GM21723 (cell line): ENCODE results near the gene GP1BB.
"Not testable (repeated sequence)": the region's sequence is repeated elsewhere in the genome, so short reads cannot be mapped to it uniquely, and the experiment has no call there.

ENCODE experiments used
- ATAC-seq: cut with Tn5 transposase; IDR thresholded peaks from one replicate; pipeline ENCODE4 v1.9.1; 2021; ENCODE audit warnings: mild to moderate bottlenecking, moderate library complexity; ENCODE audit not compliant: unreplicated experiment

The GP1BB gene

DNA sequence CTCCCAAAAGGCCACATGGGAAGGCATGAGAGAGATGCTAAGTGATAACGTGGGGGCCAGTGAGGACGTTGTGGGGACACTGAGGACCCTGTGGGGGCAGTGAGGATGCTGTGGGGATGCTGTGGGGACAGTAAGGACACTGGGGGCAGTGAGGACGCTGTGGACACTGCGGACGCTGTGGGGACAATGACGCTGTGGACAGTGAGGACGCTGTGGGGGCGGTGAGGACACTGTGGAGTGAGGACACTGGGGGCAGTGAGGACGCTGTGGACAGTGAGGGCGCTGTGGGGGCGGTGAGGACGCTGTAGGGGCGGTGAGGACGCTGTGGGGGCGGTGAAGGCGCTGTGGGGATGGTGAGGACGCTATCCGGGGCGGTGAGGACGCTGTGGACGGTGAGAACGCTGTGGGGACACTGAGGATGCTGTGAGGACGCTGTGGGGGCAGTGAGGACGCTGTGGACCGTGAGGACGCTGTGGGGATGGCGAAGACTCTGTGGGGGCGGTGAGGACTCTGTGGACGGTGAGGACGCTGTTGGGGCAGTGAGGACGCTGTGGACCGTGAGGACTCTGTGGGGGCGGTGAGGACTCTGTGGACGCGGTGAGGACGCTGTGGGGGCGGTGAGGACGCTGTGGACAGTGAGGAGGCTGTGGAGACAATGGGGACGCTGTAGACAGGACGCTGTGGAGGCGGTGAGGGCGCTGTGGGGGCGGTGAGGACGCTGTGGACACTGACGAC lies 1.8 kb downstream of the GP1BB start:
- no peak for ATAC-seq

DNA sequence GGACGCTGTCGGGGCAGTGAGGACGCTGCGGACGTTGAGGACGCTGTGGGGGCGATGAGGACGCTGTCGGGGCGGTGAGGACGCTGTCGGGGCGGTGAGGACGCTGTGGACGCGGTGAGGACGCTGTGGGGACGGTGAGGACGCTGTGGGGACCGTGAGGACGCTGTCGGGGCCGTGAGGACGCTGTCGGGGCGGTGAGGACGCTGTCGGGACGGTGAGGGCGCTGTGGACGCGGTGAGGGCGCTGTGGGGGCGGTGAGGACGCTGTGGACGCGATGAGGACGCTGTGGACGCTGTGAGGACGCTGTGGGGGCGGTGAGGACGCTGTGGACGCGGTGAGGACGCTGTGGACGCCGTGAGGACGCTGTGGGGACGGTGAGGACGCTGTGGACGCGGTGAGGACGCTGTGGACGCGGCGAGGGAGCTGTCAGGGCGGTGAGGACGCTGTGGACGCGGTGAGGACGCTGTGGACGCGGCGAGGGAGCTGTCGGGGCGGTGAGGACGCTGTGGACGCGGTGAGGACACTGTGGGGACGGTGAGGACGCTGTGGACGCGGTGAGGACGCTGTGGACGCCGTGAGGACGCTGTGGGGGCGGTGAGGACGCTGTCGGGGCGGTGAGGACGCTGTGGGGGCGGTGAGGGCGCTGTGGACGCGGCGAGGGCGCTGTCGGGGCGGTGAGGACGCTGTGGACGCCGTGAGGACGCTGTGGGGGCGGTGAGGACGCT lies 2.9 kb downstream of the GP1BB start:
- ATAC-seq = not testable (repeated sequence)

GRCh38 chr22:19727310-19728150 lies 4.2 kb downstream of the GP1BB start:
- ATAC-seq = no peak

- no peak for ATAC-seq
Observed at GRCh38 chr22:19728271-19728670, 4.9 kb downstream of the GP1BB start.

GRCh38 chr22:19728836-19729235 lies 5.5 kb downstream of the GP1BB start:
- no peak for ATAC-seq

GRCh38 chr22:19729507-19729906 lies 6.2 kb downstream of the GP1BB start:
- ATAC-seq = no peak

GRCh38 chr22:19730198-19730597 lies 6.9 kb downstream of the GP1BB start:
- ATAC-seq = no peak

DNA sequence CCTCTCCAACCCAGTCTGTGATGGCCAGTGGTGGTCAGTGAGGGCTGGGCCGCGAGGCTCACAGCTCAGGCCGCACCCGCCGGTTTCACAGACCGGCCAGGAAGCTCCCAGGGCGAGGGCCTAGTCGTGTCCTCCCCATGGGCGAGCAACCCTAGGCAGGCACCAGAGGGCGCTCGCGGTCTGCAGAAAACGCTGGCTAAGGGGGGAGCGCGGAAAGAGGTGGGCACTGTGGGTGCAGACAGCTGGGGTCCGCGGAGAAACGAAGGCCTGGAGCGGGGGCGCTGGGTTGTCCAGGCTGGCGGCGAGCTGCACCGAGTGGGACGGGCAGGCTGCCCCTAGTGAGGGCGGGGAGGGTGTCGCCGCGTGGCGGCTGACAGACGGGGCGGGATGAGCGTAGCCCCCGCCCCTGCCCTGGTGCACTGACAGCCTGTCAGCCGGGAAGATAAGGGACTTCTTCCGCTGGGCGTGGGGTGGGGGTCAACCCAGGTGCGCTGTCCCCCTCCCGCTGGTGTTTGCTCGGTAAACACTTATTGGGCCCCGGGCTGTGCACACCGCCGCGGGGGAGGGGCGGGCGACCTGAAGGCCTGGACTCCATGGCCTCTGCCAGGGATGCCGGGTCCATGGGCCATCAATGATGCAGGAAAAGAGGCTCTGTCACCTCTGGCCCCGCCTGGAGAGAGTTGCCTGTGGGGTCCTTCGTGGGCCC lies 7.5 kb downstream of the GP1BB start:
- ATAC-seq = no peak

DNA sequence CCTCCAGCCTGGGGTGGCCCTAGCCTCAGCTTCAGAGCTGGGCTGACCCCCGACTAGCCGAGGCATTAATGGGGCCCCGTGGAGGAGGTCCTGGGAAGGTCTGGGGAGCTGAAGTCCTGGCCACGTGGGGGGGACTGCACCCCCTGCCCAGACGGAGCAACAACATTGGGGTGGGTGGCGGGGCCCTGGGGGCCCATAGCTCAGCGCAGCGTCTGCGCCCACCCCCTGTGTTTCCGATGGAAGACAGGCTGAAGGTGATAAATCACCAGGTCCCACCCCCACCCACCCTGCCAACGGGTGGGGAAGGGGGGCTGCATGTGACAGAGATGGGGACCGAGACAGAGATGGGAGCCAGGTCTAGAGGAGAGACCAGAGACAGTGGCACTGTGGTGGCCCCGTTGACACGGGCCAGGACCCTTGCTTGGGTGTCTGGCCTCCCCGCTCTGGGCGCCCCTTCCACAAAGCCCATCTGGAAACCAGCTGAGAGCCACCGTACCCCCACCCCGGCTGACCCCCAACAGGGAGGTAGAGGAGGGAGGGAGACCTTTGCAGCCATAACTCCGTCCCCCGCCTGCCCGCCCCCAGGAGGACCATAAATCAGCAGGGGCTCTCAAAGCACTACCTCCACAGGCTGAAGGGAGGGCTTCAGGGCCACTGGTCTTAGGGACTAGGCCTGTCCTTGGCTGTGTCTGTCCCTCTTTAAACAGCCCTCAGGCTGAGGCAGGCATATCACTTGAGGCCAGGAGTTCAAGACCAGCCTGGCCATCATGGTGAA lies 8.2 kb downstream of the GP1BB start:
- ATAC-seq = no peak

DNA sequence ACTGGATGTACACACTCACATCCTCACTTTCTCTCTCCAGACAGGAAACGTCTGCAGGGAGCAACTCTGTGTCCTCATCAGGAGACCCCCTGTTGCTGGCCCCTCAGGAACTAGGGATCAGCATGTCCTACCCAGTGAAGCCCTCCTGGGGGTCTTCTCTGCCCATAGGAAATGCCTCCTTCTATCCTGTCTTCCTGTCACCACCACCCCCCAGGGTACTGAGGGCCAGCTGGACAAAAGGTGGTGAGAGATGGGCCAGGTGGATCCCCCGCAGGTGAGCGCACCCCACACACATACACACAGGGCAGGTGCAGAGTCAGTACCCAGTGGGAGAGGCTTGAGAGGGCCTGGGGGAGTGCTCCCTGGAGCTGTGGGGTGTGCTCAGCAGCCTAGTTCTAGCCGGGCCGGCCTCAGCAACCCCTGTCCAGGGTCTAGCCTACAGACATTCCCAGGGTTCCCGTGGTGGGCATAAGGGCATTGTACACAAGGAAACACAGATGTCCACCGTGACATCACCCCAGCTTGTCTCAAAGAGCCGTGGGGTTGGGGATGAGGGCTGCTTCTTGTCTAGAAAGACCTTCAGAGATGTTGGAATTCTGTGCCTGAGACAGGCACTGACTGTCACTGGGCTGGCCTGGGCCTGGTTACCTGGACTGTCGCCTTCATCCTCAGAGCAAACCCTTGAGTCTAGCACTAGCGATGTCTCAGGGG lies 9.2 kb downstream of the GP1BB start:
- ATAC-seq = no peak

DNA sequence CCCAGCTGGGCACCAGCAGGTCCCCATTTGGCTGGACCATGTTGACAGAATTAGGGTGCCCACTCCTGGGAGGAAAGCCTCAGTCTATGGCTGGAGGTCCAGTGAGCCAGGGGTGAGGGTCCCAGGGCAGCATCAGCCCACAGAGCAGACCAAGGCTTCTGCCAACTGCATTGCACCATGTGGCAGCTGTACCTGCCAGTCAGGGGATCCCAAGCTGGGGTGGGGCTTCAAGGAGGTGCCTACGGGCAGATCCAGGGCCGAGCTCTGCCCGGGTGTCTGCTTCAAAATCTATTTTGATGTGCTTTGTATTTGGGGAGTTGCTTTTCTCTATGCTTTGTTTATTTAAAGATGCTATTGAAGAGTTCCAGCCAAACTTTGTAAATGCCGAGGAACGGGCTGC lies 10.4 kb downstream of the GP1BB start:
- no peak for ATAC-seq

- ATAC-seq = no peak
Observed at GRCh38 chr22:19734163-19734562, 10.8 kb downstream of the GP1BB start.

DNA sequence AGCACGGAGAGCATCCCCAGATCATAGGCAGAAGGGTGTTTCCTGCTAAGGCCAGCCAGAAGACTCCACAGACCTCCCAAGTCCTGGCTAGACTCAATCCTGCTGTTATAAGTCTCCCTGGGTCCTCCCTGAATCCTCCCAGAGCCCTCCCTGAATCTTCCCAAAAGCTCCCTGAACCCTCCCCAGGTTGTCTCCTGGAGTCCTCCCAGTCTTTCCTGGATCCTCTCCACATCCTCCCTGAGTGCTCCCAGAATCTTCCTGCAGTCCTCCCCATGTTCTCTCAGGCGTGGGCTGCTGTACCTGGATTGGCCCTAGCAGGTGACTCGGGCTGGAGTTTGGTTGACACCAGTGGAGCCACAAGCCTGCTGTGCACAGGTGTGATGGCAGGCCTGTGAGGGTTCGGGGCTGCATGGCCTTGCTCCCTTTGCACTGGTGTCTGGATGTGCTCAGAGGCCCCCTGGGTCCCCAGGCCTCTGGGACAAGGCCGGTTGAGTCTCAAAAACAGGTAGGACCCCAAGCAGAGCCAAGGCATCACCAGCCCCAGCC lies 11.6 kb downstream of the GP1BB start:
- no peak for ATAC-seq

- ATAC-seq = no peak
Observed at GRCh38 chr22:19735665-19736510, 12.5 kb downstream of the GP1BB start.

- no peak for ATAC-seq
Observed at GRCh38 chr22:19737846-19738663, 14.7 kb downstream of the GP1BB start.

GRCh38 chr22:19738664-19739447 lies 15.5 kb downstream of the GP1BB start:
- ATAC-seq = no peak

- ATAC-seq = no peak
Observed at GRCh38 chr22:19739448-19739895, 16.1 kb downstream of the GP1BB start.
